AG04450 (cell line): Measurements from ENCODE around the gene EMC9. TPM values are rescaled to one million over a fixed set of nuclear protein-coding genes. Genes with fewer than 3 reads are reported as not detected.

Source experiments
- CTCF ChIA-PET: fragments of 300-600, 350-600 bp; formaldehyde crosslinking; extraction: SDS; loops from one replicate; lab custom pipeline; 2022; ENCODE audit warnings: antibody characterized with exemption, inconsistent platforms; lab: Charles Lee
- POLR2A ChIA-PET: fragments of 350-600 bp; formaldehyde crosslinking; extraction: SDS; loops from one replicate; lab custom pipeline; 2021; ENCODE audit warnings: antibody characterized with exemption, inconsistent platforms; lab: Yijun Ruan, JAX
- DNase-seq: peaks from one replicate; pipeline ENCODE4 v3.0.0-alpha.2; 2011; ENCODE audit warnings: low read depth, low spot score
- H3K27ac ChIP-seq: one replicate; pipeline ENCODE4 v1.5.1; 2012; ENCODE audit warnings: low read depth, low read length, control low read depth
- H3K27me3 ChIP-seq: one replicate; pipeline ENCODE4 v1.6.0; 2012; ENCODE audit warnings: low read length; ENCODE audit not compliant: control insufficient read depth, insufficient read depth
- H3K4me3 ChIP-seq: 2 replicates; pipeline ENCODE4 v1.5.1; 2011; ENCODE audit warnings: mild to moderate bottlenecking, low read depth, low read length, control low read depth
- H3K9me3 ChIP-seq: 2 replicates; pipeline ENCODE4 v1.5.1; 2012; ENCODE audit warnings: low read length; ENCODE audit not compliant: control insufficient read depth, insufficient read depth
- polyA plus RNA-seq: library from polyadenylated mRNA; depleted of rRNA; stranded (reverse); fragments of >200 nt; gene quantifications from 2 replicates; pipeline ENCODE4 v1.2.3, GENCODE V29; 2011
- TF ChIP-seq, protein P1 (sequence below): IDR thresholded peaks from 2 replicates; pipeline ENCODE4 v1.5.1; 2011; ENCODE audit warnings: low read depth, low read length, control low read depth, inconsistent platforms

EMC9 gene
- polyA plus RNA-seq, 1 experiment: 4.4 TPM

DNA sequence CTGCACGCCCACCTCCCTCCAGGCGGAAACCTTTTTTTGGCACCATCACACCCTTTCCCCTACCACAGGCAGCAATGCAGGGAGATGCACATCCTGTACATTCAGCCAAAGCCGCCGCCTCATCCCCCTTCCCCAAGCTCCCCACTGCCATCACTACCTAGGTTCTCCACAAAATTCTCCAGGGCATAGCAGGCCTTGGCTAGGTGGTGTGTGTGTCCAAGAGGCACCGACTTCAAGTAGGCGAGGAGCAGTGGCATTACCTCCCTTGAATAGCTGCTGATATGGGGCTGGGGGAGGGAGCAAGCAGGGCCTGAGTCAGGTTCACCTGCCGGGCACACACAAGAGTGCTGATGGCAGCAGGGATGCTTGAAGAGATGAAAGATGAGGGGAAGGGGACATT, 43.6 kb upstream of the EMC9 start:
- CTCF ChIA-PET: interaction anchor here (0.9 to 2.6 kb wide), 2 partner anchors 24 to 112 kb away, joined by 5 to 10 read pairs; partner anchors contain the start of gene IRF9

DNA sequence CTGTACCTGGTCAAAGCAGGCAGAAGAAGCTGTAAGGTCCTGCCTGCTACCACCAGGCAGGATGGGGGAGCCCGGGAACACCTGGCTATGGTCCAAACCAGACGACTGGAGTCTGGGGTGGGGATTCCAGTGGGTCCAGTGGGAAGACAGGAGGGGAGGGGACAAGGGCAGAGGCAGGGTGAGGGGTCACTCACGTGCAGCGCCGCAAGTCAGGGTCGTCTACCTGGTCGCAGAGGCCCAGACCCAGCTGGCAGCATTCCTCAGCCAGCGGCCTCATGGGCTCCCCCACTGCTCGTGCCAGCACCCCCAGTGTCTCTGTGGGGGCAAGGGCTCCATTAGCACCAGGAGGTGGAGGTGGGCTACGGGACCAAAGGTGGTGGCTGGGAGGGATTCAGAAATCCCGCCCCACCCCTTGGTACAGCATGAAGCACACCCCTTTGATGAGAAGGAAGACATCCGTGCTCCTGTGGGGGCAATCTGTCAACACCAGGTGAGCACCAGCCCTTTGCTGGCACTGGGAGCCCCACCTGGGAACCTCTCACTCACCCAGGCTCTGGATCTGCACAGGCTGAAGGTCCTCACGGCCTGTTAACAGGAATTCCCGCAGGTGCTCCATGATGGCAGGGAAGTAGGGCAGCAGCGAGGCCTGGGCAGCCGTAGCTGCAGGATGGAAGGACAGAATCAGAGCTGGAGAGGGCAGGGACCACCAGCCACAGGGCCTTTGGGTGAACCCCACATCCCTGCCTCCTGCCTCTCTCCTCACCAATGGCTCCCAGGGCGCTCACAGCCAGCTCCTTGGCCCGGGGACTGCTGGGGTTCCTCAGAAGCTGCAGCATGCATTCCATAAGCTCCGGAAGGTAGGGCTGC, 42.9 kb upstream of the EMC9 start:
- CTCF ChIA-PET: interaction anchor here (2.6 kb wide), 1 partner anchor 24 kb away, joined by 10 read pairs; the partner anchor contains the start of gene IRF9
- Histone ChIP-seq H3K9me3 (no peaks in the 10 kb centered on the region; the same call in 1 of the 2 replicates), H3K27ac (no peak overlapping the region), H3K4me3 (no peak overlapping the region), H3K27me3 (no peaks in the 10 kb centered on the region)
- TF ChIP-seq, protein P1, sequence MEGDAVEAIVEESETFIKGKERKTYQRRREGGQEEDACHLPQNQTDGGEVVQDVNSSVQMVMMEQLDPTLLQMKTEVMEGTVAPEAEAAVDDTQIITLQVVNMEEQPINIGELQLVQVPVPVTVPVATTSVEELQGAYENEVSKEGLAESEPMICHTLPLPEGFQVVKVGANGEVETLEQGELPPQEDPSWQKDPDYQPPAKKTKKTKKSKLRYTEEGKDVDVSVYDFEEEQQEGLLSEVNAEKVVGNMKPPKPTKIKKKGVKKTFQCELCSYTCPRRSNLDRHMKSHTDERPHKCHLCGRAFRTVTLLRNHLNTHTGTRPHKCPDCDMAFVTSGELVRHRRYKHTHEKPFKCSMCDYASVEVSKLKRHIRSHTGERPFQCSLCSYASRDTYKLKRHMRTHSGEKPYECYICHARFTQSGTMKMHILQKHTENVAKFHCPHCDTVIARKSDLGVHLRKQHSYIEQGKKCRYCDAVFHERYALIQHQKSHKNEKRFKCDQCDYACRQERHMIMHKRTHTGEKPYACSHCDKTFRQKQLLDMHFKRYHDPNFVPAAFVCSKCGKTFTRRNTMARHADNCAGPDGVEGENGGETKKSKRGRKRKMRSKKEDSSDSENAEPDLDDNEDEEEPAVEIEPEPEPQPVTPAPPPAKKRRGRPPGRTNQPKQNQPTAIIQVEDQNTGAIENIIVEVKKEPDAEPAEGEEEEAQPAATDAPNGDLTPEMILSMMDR: no peak
- POLR2A ChIA-PET: no interaction called here
- no peak for DNase-seq

More for the DNA sequence above, 43.6 kb upstream of the EMC9 start:
- Histone ChIP-seq H3K9me3 (no peaks in the 10 kb centered on the region; the same call in 1 of the 2 replicates), H3K27me3 (no peaks in the 10 kb centered on the region), H3K4me3 (no peak overlapping the region), H3K27ac (no peak overlapping the region)
- no peak for DNase-seq
- POLR2A ChIA-PET: no interaction called here
- TF ChIP-seq, protein P1: no peak

DNA sequence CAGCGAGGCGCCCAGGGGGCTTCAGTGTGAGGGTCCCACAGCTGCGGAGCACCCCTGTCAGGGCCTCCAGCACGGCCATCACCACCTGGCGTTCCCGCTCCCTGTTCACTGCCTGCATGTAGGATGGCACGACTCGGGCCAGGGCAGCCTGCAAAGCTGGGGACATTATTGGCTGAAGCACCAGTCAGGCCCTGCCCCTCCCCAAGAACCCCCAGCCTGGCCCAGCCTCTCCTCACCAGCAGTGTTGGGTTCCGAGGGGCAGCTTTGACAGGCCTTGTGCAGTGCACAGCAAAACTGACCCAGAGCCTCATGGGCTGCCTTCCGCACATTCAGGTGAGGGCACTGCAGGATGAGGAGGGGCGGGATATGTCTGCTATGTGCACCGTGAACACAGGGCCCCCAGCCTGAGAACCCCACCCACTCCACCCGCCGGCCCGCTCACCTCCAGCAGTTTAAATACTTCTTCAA, 41.7 kb upstream of the EMC9 start:
- no peak overlapping the region for H3K4me3 ChIP-seq
- CTCF ChIA-PET: interaction anchor here (0.8 kb wide), 1 partner anchor 42 kb away, joined by 4 read pairs; the partner anchor contains the start of gene EMC9
- no peaks in the 10 kb centered on the region for H3K27me3 ChIP-seq
- TF ChIP-seq, protein P1: no peak
- H3K9me3 ChIP-seq: no peaks in the 10 kb centered on the region
- POLR2A ChIA-PET: no interaction called here
- DNase-seq: no peak
- H3K27ac ChIP-seq: no peak overlapping the region

DNA sequence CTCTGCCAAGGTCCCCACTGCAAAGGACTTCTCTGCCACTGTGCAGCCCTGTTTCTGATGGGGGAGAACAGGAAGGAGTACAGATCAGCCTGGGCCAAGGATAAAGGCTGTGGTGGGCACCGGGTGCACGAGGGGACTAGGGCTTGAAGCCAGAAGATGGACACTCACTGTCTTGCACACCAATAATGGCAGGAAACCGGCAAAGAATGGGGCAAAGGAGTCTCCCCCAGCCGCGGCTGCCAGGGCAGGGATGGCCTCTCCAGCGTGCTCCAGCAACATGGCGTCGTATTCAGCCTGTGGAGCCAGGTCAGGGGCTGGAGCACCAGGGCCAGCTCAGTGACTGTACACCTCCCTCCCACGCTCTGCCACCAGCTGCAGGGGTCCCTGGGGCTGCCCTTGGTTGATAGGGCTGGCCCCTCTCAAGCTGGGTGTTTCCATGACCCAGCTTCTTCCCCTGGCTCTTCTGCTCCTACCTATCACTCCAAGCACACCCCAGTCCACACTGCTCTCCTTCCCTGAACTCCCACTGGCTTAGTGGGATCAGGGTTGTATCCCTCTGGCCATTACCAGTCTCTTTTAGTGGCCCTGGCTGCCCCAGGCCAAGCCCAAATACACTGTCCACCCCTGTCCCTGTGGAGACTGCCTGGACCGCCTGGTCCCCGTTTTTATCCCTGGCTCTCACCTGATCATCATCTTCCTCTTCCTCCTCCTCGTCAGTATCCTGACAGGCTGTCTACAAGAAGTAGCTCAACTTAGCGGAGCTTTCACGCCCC, 40.9 kb upstream of the EMC9 start:
- no peaks in the 10 kb centered on the region for H3K27me3 ChIP-seq
- TF ChIP-seq, protein P1: no peak
- no peaks in the 10 kb centered on the region for H3K9me3 ChIP-seq
- no peak overlapping the region for H3K27ac ChIP-seq
- DNase-seq: no peak
- H3K4me3 ChIP-seq: no peak overlapping the region
- ChIA-PET POLR2A (interaction anchor here (0.6 to 1.1 kb wide), 2 partner anchors 12 to 37 kb away, joined by 4 to 5 read pairs; no protein-coding TSS in a partner anchor), CTCF (interaction anchor here (0.8 kb wide), 1 partner anchor 41 kb away, joined by 4 read pairs; the partner anchor contains the start of gene EMC9)
